HTR-8/SVneo (cell line): Measurements from ENCODE around the gene SIDT1.

Experiments
- DNase-seq: peaks from one replicate; pipeline ENCODE4 v3.0.0; 2011; ENCODE audit warnings: low spot score, mixed read lengths; ENCODE audit not compliant: insufficient read length
- FAIRE-seq: peaks from 2 replicates; lab custom pipeline; 2011; peaks lifted over from hg19 to GRCh38; lab: Jason Lieb, UNC

SIDT1 gene

DNA sequence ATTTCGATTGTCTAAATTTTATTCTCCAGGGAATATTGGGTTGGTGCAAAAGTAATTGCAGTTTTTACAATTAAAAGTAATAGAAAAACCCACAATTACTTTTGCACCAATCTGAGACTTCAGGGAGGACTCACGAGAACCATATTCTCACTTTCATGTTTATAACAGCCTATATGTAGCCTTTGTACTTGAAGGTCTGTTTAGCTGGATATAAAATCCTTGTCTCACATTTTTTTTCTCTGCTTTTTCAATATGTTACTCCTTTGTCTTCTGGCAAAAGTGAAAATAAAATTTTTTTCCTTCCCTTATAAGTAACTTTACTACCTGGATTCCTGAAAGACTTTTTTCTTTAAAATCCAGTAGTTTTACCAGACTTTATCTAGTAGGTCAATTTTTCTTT, 9.2 kb downstream of the SIDT1 start:
- no peak for DNase-seq
- no peak for FAIRE-seq

DNA sequence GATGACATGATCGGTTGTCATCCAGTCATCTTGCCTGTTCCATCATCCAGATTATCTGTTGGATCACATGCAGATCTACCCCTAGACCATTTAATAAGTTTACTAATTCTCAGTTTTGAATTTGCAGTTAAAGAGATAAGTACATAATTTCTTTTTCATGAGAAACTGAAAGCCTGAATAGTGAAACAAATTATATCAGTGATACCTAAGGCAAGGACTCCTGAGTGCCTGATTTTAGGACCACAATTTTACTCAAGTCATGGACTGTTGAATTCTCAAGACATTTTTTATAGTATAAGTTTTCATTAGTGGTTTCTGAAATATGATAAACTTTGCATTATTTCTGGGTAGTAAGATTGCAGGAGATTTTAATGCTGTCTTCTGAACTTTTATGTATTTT, 13.2 kb downstream of the SIDT1 start:
- DNase-seq (no peak), FAIRE-seq (no peak)

DNA sequence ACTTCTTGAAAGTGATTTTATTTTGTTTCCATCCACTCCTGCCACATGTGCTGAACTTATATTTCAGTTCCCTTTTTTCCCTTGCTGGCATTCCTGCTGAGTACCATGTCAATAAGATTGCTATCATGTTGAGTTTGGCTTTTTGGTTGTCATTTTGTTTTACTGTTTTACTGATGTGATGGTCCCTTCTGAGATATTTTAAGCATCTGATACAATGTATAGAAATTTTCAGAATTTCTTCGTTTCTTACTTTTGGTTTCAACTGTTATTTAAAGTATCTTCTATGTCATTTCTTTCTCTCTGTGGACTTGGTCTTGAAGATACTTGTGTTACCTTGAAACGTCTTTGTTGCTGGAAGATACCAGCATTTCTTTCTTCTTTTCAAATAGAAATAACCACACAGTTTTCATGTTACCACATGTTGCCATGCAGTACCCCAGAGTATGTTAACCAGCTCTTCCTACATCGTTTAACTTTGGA, 14.1 kb downstream of the SIDT1 start:
- FAIRE-seq (no peak), DNase-seq (no peak)

DNA sequence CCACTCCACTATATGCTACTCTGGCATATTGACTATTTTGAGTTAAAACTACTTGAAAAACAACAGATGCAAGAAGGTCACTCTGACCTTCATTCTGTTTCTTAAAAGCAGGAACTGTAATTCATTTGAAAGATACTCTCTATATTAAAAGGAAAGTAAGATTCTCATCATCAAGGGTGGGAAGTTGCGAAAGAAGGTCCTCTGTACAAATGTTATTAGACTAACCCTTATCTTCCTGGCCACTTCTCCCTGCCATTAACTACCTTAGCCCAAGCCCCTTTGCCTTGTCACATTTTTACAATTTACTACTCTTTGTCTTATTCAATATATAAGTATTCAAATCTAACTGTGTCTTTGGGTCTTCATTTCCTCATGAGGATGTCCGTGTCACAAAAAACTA, 16.1 kb downstream of the SIDT1 start:
- DNase-seq (no peak), FAIRE-seq (no peak)

DNA sequence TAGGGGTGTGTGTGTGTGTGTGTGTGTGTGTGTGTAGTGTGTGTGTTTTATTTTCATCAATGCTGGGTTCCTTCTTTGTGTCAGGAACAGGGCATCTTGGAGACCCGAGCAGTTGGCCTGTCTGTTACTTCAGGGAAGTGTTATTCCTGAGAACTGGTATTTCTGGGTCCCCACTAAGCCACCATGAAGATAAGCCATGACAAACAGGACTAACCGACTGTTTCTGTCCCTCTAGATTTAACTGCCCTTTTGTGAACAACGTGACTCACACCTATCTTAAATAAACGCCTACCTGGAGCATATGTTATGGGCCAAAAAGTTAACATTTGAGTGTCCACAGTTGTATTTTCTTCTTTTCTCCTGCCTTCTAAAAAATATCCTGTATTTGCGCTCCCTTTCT, 19.5 kb downstream of the SIDT1 start:
- DNase-seq: no peak
- no peak for FAIRE-seq

DNA sequence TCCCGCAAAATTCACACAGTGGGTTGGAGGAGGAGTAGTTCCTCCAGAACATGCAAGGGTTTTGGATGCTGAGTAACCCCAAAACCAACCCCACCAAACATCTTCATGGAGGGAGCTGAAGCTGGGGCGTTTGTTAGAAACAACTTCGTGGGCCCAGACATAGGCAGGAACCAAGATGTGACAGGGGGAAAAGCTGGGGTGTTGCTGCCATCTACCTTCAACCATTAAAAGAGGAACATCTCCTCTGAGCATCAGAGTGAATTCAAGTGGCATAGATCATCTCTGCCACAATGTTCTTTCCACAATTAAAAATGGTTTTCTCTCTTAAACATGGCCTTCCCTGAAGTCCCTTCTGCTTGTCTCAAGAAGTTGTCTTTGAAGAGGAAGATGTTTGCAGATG, 20.5 kb downstream of the SIDT1 start:
- no peak for DNase-seq

DNA sequence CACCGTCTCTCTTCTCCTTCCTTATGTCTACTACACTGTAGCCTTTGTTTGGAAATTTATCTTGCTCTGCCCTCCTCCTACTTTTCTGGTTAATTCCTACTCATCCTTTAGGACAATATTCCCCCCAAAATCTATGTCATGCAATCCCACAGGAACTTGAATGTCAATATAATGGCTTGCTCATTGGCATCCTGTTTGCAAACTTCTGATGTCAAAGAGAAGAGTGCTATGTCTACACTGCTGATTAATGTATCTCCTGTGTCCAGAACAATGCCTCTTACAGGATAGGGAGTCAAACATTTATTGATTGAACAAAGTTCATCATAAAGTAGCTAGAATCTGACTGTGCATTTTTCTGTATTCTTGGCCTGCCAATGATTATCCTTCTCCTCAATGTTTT, 22.8 kb downstream of the SIDT1 start:
- DNase-seq (no peak), FAIRE-seq (no peak)

More for the DNA sequence above, 20.5 kb downstream of the SIDT1 start:
- no peak for FAIRE-seq

DNA sequence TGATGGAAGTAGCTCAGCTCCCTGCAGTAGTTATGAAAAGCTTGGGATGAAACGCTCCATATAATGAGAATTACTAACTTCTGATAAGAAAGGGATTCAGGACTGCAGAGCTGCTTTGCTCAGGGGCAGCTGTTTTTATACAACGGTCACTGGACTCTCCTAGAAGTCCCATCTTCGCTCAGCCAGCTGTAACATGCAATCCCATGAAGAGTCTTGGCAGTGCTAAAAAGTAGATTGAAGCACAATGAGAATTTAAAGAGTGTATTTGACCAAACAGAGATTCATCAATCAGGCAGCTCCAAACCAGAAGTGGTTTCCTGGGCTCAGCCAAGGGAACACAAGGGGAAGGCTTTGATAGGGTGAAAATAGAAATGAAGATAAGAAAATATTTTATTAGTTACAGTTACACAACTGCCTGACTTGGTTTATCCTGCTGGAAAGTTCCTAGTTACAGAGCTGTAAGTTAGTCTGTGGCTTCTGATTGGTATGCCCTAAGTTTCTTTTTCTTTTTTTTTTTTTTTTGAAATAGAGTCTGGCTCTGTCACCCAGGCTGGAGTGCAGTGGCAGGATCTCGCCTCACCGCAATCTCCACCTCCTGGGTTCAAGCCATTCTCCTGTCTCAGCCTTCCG, 24.1 kb downstream of the SIDT1 start:
- FAIRE-seq: no peak

DNA sequence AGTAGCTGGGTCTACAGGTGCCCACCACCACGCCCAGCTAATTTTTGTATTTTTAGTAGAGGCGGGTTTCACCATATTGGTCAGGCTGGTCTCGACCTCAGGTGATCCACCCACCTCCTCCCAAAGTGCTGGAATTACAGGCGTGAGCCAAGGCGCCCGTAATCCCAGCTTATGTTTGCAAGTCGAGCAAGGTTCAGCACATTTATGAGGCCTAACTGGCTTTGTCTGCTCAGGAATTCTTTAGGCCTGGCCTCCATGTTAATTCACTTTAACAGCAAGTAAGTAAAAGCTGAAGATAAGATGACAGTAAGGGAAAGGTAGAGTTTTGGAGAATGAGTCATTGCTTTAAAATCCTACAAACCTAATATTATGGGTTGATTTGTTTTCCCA, 24.6 kb downstream of the SIDT1 start:
- FAIRE-seq (no peak), DNase-seq (no peak)

More for the DNA sequence above, 24.1 kb downstream of the SIDT1 start:
- DNase-seq: no peak

DNA sequence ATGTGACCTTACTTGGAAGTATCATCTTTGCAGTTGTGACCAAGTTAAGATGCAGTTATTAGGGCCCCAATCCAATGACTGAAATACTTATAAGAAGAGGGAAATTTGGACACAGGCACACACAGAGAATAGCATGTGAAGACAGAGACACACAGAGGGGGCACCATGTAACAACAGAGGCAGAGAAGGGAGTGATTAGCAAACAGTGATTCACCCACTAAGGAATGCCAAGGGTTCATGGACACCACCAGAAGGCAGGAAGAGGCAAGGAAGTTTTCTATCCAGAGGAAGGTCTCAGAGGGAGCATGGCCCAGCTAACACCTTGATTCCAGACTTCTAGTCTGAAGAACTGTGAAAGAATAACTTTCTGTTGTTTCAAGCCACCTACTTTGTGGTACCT, 25.0 kb downstream of the SIDT1 start:
- DNase-seq: peak; percentile 15
- FAIRE-seq: no peak

DNA sequence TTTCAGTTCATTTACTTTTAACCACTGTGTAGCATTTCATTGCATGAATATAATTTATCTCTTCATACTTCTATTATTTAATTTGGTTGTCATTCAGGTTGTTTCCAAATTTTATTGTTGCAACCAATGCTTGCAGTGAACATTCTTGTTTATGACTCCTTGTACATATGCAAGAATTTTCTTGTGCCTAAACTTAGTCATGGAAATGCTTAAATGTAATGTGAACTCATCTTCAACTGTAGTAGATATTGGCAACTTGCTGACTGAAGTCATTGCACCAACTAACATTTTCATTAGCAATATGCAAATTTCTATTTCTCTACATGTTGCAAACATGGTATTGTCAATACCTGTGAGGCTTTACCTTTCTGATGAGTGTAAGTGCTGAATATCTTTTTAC, 26.7 kb downstream of the SIDT1 start:
- DNase-seq: no peak
- no peak for FAIRE-seq

DNA sequence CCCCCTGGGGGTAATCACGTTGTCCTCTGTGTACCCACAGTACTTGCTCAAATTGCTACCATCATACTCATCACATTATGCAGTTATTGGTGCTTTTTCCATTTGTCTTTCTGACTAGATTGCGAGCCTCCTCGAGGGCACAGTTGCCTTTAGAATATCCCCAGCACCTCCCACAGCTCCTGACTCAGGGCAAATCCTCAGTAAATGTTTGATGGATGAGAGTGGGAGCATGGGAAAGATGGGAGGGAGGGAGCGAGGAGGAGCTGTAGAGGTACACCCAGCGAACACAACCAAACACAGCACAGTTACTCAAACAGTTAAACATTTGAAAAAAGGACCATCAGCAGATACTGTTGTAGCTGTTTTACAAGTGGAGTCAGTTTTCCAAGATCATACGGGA, 27.9 kb downstream of the SIDT1 start:
- FAIRE-seq (no peak), DNase-seq (no peak)

DNA sequence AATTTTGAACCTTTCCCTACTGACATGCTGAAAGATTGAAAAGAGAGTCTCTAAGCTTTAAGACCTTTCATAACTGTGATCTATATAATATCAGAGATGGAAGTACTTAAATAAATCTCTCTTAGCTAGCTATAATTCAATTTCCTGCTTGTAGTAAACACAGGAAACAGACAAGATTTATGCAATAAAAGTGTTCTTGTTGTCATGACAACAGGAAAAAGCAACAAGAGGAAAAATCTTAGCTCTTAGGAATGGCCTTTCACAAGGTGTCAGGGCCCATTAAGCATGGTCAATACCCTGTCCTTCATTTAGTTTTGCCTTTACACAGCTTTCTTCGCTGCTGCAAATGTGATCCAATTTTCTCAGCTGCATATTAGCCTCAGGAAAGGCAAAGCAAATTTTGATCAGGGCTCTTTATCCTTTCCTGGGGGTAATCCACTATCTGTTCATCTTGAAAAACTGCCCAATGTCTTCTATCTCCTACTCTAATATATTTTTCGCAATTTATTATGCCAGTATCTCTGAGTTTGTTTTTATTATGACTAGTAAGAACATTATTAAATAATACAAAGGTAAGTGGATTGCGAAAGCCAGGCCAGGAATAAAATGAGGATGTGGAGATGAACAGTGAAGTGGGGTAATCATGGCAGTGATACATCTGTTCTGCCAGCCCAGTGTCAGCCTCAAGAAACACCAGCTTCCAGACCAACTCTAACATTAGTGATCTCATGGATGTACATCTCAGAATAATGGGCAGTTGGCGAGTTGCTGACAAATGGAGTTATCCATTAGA, 28.7 kb downstream of the SIDT1 start:
- DNase-seq (no peak), FAIRE-seq (no peak)

DNA sequence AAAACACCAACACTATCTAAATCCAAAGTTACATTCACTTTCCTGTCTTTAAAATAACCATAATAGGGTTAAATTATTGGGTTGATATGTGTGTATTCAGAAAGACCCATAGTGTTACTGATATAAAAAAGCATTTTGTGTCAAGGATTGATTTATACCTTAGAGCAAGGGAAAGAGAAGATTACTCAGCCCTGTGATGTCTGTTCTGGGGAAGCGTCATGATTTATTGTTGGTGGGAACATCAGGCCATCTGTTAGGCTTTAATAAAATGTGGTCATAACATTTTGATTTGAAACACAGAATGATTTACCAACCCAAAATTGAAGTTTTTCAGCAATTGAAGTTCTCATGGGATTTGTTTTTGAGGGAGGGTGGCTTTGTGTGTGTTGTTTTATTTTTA, 33.2 kb downstream of the SIDT1 start:
- FAIRE-seq (no peak), DNase-seq (no peak)

DNA sequence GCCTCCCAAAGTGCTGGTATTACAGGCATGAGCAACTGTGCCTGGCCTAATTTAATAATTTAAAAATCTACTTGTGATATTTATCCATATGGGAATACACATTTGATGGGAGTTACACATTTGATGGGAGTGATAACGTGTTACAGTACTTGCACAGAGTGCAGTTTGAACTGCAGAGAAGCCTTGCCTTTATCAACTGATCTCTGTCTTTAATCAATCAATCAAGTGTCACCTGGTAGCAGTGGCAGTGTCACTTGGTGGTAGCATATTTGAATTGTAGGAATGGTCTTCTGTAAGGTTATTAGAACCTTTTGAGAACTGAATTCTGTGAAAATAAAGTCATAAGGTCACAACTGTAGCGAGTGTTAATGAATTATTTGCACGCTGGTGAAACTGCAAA, 37.8 kb downstream of the SIDT1 start:
- FAIRE-seq (no peak), DNase-seq (no peak)

DNA sequence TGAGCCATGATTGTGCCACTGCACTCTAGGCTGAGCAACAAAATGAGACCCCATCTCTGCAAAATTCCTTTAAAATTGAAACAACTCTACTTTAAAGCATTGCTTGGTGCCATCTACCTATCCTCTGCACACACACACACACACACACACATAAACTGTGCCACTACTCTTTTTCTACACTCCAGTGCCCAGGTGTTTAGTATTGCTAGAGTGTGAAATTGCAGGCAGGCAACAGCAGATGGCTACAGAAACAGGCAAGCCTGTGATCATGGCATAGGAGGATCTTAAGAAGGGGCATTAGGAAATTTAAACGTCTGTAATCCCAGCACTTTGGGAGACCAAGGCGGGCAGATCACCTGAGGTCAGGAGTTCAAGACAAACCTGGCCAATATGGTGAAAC, 39.0 kb downstream of the SIDT1 start:
- DNase-seq (no peak), FAIRE-seq (no peak)

DNA sequence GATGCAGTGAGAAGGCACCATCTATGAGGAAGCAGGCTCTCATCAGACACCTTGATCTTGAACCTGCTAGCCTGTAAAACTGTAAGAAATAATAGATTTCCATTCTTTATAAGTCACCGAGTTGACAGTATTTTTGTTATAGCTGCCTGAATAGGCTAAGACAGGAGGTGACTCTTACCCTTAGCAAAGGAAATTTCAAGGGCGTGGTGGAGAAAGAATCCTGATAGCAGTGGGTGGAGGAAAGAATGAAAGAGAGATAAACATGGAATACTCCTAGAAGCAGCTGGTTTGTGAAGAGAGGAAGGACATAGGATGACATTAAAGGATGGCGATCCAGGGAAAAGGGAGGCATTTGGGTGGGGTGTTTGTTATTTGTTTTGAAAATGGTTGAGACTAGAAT, 41.4 kb downstream of the SIDT1 start:
- no peak for DNase-seq
- FAIRE-seq: no peak

DNA sequence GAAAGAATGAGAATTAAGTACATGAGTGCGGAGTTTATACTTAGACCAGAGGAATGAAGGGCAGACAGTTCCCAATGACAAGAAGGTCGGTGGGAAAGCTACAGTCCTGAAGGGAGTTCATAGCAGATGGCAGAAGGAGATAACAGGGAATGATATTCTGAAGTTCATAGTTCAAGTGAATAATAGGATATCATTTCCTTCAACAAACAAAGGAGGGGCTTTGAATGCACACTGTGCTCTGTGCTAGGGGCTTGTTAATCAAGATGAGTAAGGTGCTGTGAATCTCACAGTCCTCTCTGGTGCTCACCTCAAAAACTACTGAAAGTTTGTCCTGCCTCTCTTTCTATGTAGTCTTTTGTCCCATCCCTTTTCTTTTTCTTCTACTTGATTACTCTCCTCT, 41.9 kb downstream of the SIDT1 start:
- FAIRE-seq (no peak), DNase-seq (no peak)

DNA sequence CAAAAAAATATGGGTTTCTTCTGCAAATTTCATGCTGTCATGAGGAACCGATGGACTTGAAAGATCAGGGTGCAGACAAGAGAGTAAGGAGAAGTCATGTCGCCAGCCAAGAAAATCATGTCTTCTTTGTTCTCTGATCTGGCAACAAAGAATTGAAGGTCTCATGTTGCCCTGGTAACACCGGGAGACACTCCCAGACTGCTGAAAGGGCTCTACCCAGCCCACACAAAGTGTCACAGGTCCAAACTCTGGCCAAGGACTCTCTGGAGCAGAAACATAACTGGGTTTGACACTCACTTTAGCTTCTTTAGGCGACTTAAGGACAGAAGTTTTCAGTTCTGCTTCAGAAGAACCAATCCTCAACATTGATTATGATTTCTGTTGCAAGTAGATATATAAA, 42.9 kb downstream of the SIDT1 start:
- FAIRE-seq (no peak), DNase-seq (no peak)

DNA sequence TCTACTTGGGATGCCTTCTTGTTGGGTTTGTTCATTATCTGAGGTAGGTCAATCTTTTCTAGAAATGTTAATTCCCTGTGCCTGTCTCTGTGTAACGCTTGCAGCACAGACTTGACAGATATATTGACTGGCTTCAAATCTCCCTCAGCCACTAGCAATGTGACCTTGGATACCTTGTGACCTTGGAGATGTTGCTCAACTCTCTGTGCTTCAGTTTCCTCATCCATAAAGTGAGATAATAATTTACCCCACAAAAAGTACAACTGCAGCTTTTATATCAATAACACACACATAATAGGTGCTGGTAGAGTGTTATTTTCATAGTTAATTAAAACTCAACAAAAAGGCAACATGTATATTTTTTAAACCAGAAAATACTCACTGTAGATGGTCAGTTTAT, 52.9 kb downstream of the SIDT1 start:
- no peak for FAIRE-seq
- DNase-seq: no peak

DNA sequence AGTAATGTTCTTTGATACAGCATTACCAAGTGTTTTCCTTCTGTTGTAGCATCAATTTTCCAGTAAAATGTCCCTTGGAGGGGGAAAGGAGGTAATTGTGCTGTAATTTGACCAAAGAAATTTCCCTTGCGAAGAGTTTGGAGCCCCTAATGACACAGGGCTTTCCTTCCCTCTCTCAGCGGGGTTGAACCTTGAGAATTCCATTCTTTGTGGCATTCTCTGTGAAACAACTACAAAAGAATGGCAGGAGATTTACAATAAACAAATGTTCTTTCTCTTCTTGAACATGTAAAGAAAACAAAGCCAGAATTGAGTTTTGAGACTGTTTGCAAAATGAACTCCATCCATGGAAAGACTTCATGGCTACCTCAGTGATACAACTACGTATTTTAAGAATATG, 53.4 kb downstream of the SIDT1 start:
- DNase-seq (no peak), FAIRE-seq (no peak)

DNA sequence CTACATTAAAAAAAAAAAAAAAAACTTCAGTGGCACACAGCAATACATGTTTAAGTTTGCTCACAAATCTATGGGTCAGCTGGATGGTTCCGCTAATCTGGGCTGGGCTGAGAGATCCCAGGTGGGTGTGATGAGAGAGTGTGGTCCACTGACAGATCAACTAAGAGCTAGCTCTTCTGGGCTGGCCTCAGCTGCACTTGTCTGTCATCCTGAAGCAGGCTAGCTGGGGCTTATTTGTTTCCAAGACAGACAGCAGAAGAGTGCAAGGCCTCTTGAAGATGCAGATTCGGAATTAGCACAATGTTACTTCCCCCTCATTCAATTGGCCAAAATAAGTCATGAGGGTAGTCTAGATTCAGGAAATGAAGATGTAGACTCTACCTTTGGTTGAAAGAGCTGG, 56.5 kb downstream of the SIDT1 start:
- DNase-seq (no peak), FAIRE-seq (no peak)
